ENCODE data around the gene IRS1.

IRS1 gene

GRCh38 chr2:226813148-226813701 is 13.6 kb upstream of the IRS1 start:
- DNase-seq, result no peak

GRCh38 chr2:226803410-226803809 is 3.8 kb upstream of the IRS1 start:
- DNase-seq, result no peak

GRCh38 chr2:226802573-226802972 is 3.0 kb upstream of the IRS1 start:
- DNase-seq, result no peak

- DNase-seq, result peak; percentile 91
These were observed 1.5 kb upstream of the IRS1 start for GRCh38 chr2:226800941-226801784.

GRCh38 chr2:226799976-226800940 is 638 bp upstream of the IRS1 start:
- DNase-seq, result no peak

- peak; percentile 58 for DNase-seq
These were observed 1.0 kb downstream of the IRS1 start for GRCh38 chr2:226798422-226799210.

GRCh38 chr2:226797989-226798421 is 1.6 kb downstream of the IRS1 start:
- no peak for DNase-seq

GRCh38 chr2:226797289-226797988 is 2.2 kb downstream of the IRS1 start:
- DNase-seq, result no peak

- DNase-seq, result no peak
These were observed 2.8 kb downstream of the IRS1 start for GRCh38 chr2:226796840-226797288.

GRCh38 chr2:226796012-226796839 is 3.4 kb downstream of the IRS1 start:
- DNase-seq, result no peak

- DNase-seq, result no peak
These were observed 4.2 kb downstream of the IRS1 start for GRCh38 chr2:226795281-226796011.

- DNase-seq, result no peak
These were observed 4.9 kb downstream of the IRS1 start for GRCh38 chr2:226794751-226795171.

GRCh38 chr2:226794196-226794661 is 5.4 kb downstream of the IRS1 start:
- DNase-seq, result no peak

- no peak for DNase-seq
These were observed 6.0 kb downstream of the IRS1 start for GRCh38 chr2:226793646-226794045.

- no peak for DNase-seq
These were observed 7.3 kb downstream of the IRS1 start for GRCh38 chr2:226792155-226792881.

- DNase-seq, result peak; percentile 95
These were observed 8.0 kb downstream of the IRS1 start for GRCh38 chr2:226791487-226792081.

GRCh38 chr2:226791056-226791486 is 8.5 kb downstream of the IRS1 start:
- DNase-seq, result peak; percentile 60

- DNase-seq, result no peak
These were observed 9.2 kb downstream of the IRS1 start for GRCh38 chr2:226790431-226790830.

GRCh38 chr2:226790011-226790410 is 9.6 kb downstream of the IRS1 start:
- no peak for DNase-seq

Data from stimulated activated CD4-positive, alpha-beta T cell treated with anti-CD3 and anti-CD28 coated beads, Interleukin-15, amount 100 ng/mL, for 24 hours (primary cell).